ENCODE measurements around the gene RUNX2. TPM values are rescaled to one million over a fixed set of nuclear protein-coding genes. Genes with fewer than 3 reads are reported as not detected.

RUNX2 gene
- total and polyA plus RNA-seq, 12 donors, result 0.28 to 4.5 (median 1.8) TPM

DNA sequence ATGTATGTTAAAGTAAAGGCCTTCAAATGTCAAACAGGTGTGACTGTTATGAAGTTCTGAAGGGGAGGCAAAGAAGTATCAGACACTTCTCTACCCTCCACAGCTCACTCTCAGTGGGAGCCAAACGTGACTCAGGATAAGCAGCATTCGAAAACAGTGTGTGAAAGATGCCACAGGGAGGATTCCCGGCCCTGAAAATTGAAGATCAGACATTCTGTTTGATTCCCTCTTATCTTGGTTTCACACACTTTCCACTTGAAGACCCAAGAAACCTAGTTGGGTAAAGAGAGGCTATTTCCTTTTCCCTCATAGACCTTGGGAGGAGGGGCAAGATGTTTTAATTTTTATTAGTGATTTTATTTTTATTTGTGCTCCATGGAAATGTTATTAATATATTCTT lies 213.8 kb downstream of the RUNX2 start:
- TF ChIP-seq POLR2A (IDR thresholded peaks at IDR 0.05), result no peak
- TF ChIP-seq, protein P1, sequence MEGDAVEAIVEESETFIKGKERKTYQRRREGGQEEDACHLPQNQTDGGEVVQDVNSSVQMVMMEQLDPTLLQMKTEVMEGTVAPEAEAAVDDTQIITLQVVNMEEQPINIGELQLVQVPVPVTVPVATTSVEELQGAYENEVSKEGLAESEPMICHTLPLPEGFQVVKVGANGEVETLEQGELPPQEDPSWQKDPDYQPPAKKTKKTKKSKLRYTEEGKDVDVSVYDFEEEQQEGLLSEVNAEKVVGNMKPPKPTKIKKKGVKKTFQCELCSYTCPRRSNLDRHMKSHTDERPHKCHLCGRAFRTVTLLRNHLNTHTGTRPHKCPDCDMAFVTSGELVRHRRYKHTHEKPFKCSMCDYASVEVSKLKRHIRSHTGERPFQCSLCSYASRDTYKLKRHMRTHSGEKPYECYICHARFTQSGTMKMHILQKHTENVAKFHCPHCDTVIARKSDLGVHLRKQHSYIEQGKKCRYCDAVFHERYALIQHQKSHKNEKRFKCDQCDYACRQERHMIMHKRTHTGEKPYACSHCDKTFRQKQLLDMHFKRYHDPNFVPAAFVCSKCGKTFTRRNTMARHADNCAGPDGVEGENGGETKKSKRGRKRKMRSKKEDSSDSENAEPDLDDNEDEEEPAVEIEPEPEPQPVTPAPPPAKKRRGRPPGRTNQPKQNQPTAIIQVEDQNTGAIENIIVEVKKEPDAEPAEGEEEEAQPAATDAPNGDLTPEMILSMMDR (IDR thresholded peaks at IDR 0.05), result no peak
- no peak overlapping the region for H3K4me3 ChIP-seq
- intact Hi-C loops (cut with DNase I), result no loop called here
- no peaks in the 10 kb centered on the region for H3K9me3 ChIP-seq (replicated peaks in 1 of 3)
- H3K4me1 ChIP-seq (replicated peaks in 1 of 2), result no peaks in the 10 kb centered on the region
- no peak overlapping the region for H3K27ac ChIP-seq
- no peaks in the 10 kb centered on the region for H3K36me3 ChIP-seq (replicated peaks in 1 of 2)
- no peak for DNase-seq
- 69 to 90% (median 85%) methylated on average over 3 of the region's 3 CpGs for WGBS, 4 donors
- H3K27me3 ChIP-seq, result no peaks in the 10 kb centered on the region

DNA sequence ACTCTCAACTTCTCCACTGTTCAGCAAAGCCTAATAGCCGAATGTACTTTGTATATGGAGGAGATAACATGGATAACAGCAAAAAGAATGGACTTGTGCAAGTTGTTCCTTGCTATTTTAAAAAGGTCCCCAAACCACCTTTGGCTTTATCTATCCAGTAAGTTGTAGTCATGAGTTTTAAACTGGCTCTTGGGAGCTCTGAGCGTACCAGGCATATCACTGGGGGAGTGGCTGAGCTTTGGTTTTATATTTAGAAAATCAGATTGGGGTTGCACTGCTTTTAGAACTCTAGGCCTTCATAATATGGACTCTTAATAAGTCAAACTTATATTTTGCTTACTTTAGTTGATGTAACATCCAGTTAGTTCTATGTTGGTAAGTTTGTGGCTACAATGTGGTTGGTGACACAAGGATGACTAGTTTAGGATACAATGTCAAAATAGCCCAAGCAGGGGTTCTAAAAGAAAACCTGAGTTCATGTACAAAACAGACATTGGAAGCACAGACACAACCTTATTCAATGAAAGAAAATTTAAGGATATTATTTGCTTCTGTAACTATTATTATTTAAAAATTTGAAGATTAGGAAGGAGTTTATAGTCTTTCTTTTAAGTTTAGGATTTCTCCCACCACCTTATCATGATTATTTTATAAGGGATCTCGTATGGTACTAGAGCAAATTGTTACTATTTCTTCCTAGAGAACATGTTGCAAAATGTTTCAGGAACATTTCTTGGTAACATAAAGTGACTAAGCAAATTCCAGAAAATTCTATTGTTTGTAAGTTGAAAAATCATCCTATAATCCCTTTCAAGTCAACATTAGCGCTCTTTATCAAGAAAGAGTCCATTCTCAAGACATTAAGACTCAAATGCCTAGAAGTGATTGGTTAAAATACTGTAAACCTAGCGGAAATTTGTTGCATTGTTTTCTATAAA lies 215.4 kb downstream of the RUNX2 start:
- Histone ChIP-seq H3K9me3 (replicated peaks in 1 of 3) (no peaks in the 10 kb centered on the region), H3K4me1 (replicated peaks in 1 of 2) (no peaks in the 10 kb centered on the region), H3K36me3 (replicated peaks in 1 of 2) (no peaks in the 10 kb centered on the region), H3K27ac (no peak overlapping the region), H3K27me3 (no peaks in the 10 kb centered on the region), H3K4me3 (no peak overlapping the region)
- 79 to 95% (median 82%) methylated on average over 5 of the region's 5 CpGs for WGBS, 4 donors
- DNase-seq, result no peak
- intact Hi-C loops (cut with DNase I), result no loop called here
- no peak for TF ChIP-seq POLR2A (IDR thresholded peaks at IDR 0.05)
- TF ChIP-seq, protein P1 (IDR thresholded peaks at IDR 0.05), result no peak

DNA sequence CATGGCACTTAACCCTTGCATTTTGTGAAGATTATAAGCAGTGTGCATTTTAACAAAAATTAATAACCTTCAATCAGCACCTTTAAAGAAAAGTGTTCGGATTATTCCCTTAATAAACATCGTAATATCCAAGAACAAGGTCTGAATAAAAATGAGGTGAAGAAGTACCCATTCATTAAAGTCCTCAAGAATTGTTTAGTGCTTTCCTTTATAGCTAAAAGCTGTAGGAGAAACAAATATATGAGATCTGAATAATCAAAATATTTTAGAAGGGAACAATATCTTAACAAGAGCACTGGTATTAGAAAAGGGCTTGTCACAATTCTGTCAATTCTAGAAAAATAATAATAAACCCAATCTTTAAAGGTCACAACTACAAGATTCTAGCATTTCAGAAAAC lies 217.3 kb downstream of the RUNX2 start:
- no peaks in the 10 kb centered on the region for H3K36me3 ChIP-seq (replicated peaks in 1 of 2)
- DNase-seq, result no peak
- H3K4me1 ChIP-seq (replicated peaks in 1 of 2), result no peaks in the 10 kb centered on the region
- no peak for TF ChIP-seq POLR2A (IDR thresholded peaks at IDR 0.05)
- TF ChIP-seq, protein P1 (IDR thresholded peaks at IDR 0.05), result no peak
- no peak overlapping the region for H3K27ac ChIP-seq
- no peaks in the 10 kb centered on the region for H3K27me3 ChIP-seq
- WGBS, 4 donors, result 96 to 100% (median 97%) methylated on average over 2 of the region's 2 CpGs
- no peak overlapping the region for H3K4me3 ChIP-seq
- intact Hi-C loops (cut with DNase I), result no loop called here
- H3K9me3 ChIP-seq (replicated peaks in 1 of 3), result no peaks in the 10 kb centered on the region

DNA sequence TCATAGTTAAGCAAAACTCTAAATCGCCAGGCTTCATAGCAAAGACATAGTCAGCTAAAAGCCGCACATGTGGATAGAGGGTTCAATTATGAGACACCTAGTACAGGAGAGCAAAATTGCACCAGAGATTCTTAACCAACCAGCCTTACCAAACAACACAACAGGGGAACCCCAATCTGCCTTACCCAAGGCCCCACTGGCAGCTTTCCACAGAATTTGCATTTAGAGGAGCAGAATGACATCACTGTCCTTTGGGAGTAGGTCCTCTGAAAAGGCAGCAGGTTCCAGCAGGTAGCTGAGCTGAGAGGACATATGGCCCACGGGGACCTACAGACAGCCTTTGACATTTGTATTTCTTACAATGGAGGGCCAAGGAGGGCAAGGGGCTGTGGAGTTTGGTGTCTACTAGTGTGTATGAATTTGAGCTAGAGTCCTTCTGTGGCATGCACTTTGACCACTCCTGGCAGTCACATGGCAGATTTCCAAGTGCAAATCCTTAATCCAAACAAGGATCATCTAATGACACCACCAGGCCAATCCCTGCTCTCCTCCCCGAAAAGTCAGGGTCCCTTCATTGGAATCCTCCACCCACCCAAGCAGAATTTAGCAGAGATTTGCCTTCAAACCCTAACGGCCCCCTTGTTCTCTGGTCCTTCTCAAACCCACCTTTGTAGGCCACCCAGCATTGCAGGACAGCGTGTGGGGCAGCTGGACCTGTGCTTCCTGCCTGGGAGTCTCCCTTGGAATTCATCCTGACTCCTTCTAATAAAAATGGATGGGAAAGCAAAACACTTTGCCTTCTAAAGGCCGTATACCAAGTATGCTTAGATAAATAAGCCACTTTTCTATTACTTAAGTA lies 220.8 kb downstream of the RUNX2 start:
- no peaks in the 10 kb centered on the region for H3K9me3 ChIP-seq (replicated peaks in 1 of 3)

More for the DNA sequence above, 220.8 kb downstream of the RUNX2 start:
- no peak for DNase-seq
- no peak overlapping the region for H3K4me3 ChIP-seq
- no peak for TF ChIP-seq POLR2A (IDR thresholded peaks at IDR 0.05)
- TF ChIP-seq, protein P1 (IDR thresholded peaks at IDR 0.05), result no peak
- H3K27me3 ChIP-seq, result no peaks in the 10 kb centered on the region
- intact Hi-C loops (cut with DNase I), result no loop called here
- no peaks in the 10 kb centered on the region for H3K4me1 ChIP-seq (replicated peaks in 1 of 2)
- no peak overlapping the region for H3K27ac ChIP-seq
- no peaks in the 10 kb centered on the region for H3K36me3 ChIP-seq (replicated peaks in 1 of 2)
- WGBS, 4 donors, result 75 to 85% (median 81%) methylated on average over 7 of the region's 7 CpGs
